Neural cell (in vitro differentiated cells): Measurements from ENCODE around the gene ANK2.

Experiments
- EZH2 ChIP-seq: fragments of 200-600, 300-800 bp; shearing (Covaris generic), sonication (generic); IDR thresholded peaks from 2 replicates; pipeline ENCODE4 v1.6.1; 2014; ENCODE audit warnings: antibody characterized with exemption, low read length, borderline replicate concordance, mild to moderate bottlenecking; ENCODE audit not compliant: insufficient read depth, poor library complexity, severe bottlenecking
- RAD21 ChIP-seq: fragments of 450-650 bp; conservative IDR thresholded peaks from 2 replicates; pipeline ENCODE4 v1.6.1; 2014; ENCODE audit warnings: antibody characterized with exemption, mild to moderate bottlenecking, moderate library complexity
- TAF1 ChIP-seq: IDR thresholded peaks from 2 replicates; pipeline ENCODE4 v1.6.1; 2012; ENCODE audit warnings: low read depth
- TF ChIP-seq, protein P1 (sequence below): fragments of 450-650 bp; IDR thresholded peaks from 2 replicates; pipeline ENCODE4 v1.5.1; 2014; ENCODE audit warnings: antibody characterized with exemption, mild to moderate bottlenecking, moderate library complexity; ENCODE audit not compliant: poor library complexity, severe bottlenecking

DNA sequence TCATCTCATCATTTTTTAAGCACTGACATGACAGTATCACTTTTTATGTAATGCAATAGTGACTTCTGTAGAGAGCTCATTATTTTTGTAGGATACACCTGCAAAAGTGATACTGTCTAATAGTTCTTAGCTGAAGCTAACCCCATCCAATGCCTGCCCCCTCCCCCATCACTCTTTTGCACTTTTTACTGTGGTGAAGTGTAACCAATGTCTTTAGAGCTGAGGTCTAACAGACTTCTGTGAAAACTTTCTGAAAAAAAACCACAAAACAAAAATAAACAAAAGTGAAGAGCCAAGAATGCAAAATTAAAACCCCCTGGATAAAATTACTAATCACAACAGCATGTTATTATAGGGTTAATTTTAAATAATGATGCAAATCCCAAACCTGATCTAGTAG lies 301.1 kb downstream of the ANK2 start:
- TF ChIP-seq EZH2 (no peak), TAF1 (no peak), RAD21 (no peak)
- TF ChIP-seq, protein P1, sequence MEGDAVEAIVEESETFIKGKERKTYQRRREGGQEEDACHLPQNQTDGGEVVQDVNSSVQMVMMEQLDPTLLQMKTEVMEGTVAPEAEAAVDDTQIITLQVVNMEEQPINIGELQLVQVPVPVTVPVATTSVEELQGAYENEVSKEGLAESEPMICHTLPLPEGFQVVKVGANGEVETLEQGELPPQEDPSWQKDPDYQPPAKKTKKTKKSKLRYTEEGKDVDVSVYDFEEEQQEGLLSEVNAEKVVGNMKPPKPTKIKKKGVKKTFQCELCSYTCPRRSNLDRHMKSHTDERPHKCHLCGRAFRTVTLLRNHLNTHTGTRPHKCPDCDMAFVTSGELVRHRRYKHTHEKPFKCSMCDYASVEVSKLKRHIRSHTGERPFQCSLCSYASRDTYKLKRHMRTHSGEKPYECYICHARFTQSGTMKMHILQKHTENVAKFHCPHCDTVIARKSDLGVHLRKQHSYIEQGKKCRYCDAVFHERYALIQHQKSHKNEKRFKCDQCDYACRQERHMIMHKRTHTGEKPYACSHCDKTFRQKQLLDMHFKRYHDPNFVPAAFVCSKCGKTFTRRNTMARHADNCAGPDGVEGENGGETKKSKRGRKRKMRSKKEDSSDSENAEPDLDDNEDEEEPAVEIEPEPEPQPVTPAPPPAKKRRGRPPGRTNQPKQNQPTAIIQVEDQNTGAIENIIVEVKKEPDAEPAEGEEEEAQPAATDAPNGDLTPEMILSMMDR: no peak
